GM12872 (cell line): ENCODE results near the gene LYRM1.

Source experiments
- CTCF ChIP-seq: IDR thresholded peaks from 3 replicates; pipeline ENCODE4 v1.5.1; 2011; ENCODE audit warnings: low read depth, mild to moderate bottlenecking, low read length, moderate library complexity; ENCODE audit not compliant: insufficient read depth

The LYRM1 gene

GRCh38 chr16:20875355-20875650, 25.3 kb upstream of the LYRM1 start:
- no peak for TF ChIP-seq CTCF

GRCh38 chr16:20878682-20879147, 21.9 kb upstream of the LYRM1 start:
- TF ChIP-seq CTCF, result no peak

GRCh38 chr16:20879175-20880040, 21.2 kb upstream of the LYRM1 start:
- TF ChIP-seq CTCF, result no peak

- TF ChIP-seq CTCF, result no peak
These were observed 19.6 kb upstream of the LYRM1 start for GRCh38 chr16:20880867-20881502.

GRCh38 chr16:20881503-20881878, 19.1 kb upstream of the LYRM1 start:
- no peak for TF ChIP-seq CTCF

- TF ChIP-seq CTCF, result no peak
These were observed 16.9 kb upstream of the LYRM1 start for GRCh38 chr16:20883554-20884239.

GRCh38 chr16:20884240-20884556, 16.4 kb upstream of the LYRM1 start:
- TF ChIP-seq CTCF, result no peak
